Fibroblast of skin of right biceps (primary cell): ENCODE data around the gene ANGPTL2.
"Not testable (repeated sequence)": the region's sequence is repeated elsewhere in the genome, so short reads cannot be mapped to it uniquely, and the experiment has no call there.

ENCODE experiments used
- DNase-seq: peaks from one replicate; pipeline ENCODE4 v3.0.0-alpha.2; 2013

The ANGPTL2 gene

GRCh38 chr9:127154390-127155191 lies 32.2 kb upstream of the ANGPTL2 start:
- DNase-seq: peak; percentile 79

GRCh38 chr9:127154003-127154389 lies 31.6 kb upstream of the ANGPTL2 start:
- DNase-seq: no peak

- no peak for DNase-seq
Observed at GRCh38 chr9:127153501-127153900, 31.1 kb upstream of the ANGPTL2 start.

DNA sequence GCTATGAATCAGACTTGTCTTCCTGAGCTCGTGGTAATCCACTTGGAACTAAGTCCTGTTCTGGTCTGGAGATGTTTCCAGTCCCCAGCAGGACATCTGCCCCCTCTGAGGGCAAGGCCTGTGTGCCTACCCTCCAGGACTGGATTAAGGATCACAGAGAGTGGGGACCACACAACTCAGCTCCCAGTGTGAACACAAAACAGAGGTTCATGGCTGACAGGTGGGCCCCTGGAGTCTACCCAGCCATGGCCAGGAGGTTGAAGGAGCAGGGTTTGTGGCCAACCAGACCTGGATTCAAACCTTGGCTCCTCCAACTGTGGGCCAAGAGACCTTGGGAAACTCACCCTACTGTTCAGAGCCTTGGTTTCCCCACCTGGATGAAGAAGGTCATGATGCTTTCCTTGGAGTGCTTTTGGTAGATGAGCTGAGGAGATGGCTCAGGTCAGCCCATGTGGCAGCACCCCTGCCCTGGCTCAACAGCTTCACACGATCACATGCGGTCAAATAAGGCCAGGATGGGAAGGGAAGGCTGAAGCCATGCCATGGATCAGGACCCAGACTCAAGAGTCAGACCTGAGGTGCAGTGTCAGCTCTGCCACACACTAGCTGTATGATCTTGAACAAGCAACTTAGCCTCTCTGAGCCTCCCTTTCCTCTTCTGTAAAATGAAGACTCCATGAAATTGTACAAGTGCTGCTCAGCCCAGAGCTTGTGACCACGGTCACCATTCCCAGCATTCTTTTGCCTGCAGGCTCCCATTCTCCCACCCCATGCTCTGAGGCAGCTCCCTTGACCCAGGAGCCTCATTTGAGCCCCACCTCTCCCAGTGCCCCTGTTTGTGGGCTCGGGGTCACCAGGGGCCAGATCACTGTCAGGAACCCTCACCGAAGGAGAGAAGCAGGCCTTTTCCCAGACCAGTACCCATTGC lies 27.3 kb upstream of the ANGPTL2 start:
- DNase-seq: no peak

- no peak for DNase-seq
Observed at GRCh38 chr9:127149010-127149409, 26.6 kb upstream of the ANGPTL2 start.

DNA sequence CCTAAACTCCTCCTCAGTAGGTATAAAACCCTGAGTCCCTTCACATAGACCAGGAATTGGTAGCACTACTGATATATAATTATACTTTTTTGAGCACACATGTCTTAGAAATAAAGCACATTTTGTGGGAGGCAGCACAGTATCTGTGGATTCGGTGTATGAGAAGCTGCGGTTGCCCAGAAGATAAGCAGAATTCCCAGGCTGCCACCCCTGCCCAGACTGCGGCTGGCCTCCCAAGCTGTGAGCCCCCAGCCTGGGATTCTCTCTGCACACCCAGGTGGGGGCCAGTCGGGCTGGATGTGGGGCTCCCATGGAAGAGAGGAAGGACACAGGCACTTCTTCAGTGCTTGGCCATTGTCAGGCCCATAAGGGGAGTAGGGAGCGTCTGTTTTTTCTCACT lies 25.6 kb upstream of the ANGPTL2 start:
- no peak for DNase-seq

- no peak for DNase-seq
Observed at GRCh38 chr9:127147251-127147650, 24.8 kb upstream of the ANGPTL2 start.

DNA sequence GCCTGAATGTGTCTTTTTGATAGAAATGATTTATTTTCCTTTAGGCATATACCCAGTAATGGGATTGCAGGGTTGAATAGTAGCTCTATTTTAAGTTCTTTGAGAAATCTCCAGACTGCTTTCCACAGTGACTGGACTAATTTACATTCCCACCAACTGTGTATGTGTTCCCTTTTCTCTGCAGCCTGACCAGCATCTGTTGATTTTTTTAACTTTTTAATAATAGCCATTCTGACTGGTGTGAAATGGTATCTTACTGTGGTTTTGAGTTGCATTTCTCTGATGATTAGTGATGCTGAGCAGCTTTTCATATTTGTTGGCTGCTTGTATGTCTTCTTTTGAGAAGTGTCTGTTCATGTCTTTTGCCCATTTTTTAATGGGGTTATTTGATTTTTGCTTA lies 24.4 kb upstream of the ANGPTL2 start:
- DNase-seq: not testable (repeated sequence)

- no peak for DNase-seq
Observed at GRCh38 chr9:127144670-127145445, 22.4 kb upstream of the ANGPTL2 start.

- no peak for DNase-seq
Observed at GRCh38 chr9:127143920-127144465, 21.6 kb upstream of the ANGPTL2 start.

DNA sequence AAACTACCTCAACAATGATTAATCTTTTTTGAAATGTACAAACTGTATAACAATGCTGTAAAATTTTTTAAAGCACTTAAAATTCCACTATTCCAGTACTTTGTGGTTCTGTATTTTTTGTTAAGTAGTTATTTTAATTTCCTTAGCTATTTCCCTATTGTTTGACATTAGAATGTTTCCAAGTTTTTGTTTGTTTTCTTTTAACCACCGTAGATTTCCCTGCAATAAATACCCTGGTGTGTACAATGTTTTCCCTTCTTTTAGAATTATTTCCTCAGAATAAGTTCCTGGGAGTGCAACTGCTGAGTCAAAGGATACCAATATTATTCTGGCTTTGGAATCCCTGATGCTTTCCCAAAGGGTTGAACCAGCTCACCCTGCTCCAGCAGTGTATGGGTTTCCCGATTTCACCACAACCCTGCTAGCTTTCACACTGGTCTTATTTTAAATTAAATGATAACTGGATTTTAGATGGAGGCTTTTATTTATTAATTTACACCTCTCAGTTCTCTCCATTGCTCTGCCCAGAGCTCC lies 20.6 kb upstream of the ANGPTL2 start:
- DNase-seq: no peak

DNA sequence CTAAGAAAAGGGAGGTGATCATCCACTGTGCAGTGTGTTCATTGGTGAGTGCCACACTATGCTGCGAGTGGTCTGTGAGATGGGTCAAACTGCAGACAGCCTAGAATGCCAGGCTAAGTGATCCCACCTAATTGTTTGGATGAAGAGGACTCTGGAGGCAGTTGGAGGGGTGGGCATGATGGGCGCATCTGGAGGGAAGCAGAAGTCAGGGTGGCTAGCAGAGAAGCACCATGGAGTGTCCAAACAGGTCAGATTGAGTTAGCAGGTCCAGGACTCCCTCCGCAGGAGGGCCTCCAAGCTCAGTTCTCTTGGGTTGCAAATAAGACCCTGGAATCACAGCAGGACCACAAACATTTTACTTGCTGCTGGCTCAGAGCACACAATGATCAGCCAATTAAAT lies 19.9 kb upstream of the ANGPTL2 start:
- no peak for DNase-seq

- no peak for DNase-seq
Observed at GRCh38 chr9:127140842-127141675, 18.6 kb upstream of the ANGPTL2 start.

GRCh38 chr9:127140181-127140580 lies 17.7 kb upstream of the ANGPTL2 start:
- DNase-seq: no peak

GRCh38 chr9:127139775-127140174 lies 17.3 kb upstream of the ANGPTL2 start:
- DNase-seq: no peak

DNA sequence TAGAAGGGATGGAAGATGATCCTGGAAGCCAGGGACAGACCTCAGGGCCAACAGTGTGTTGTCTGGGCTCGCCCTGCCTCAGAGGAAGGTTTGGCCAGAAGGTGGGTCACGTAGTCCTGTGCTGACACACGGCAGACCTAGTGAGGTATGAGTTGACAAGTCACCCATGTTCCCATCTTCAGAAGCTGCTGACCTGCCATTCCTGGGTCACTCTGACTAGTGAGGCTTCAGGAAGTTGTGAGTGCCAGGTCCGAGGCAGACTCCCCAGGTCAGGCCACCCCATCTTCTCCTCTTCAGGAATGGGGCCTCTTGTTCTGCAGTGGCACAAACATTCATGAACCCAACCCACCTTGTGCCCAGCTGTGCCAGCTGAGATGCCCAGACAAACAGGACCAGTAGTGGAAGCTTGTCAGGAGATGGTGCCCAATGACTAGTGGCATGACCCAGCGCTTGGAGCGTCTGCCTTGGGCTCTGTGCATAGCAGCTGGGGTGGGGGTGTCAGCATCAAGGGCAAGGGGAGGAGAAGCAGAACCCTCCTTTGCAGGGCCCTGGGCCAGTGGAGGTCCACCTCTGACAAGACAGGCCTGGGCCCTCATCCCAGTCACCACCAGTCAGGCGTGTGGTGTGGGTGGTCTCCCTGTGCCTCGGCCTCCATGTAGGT lies 16.8 kb upstream of the ANGPTL2 start:
- no peak for DNase-seq

DNA sequence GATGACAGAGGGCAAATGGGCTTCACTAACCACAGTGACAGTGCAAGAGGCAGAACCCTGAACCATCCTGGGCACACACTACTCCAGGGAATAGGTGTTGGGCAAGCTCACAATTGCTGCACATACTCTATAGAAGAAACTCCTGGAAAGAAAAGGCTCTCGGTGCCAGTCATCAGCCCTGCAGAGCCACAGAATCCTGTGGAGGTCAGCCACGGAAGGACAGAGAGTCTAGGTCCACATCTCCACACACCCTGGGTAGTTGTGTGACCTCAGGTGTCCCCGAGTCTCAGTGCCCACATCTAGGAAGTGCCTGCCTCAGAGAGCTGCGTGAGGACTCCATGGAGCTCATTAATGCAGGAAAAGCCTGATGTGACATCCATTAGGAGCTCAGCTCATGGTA lies 16.0 kb upstream of the ANGPTL2 start:
- no peak for DNase-seq

DNA sequence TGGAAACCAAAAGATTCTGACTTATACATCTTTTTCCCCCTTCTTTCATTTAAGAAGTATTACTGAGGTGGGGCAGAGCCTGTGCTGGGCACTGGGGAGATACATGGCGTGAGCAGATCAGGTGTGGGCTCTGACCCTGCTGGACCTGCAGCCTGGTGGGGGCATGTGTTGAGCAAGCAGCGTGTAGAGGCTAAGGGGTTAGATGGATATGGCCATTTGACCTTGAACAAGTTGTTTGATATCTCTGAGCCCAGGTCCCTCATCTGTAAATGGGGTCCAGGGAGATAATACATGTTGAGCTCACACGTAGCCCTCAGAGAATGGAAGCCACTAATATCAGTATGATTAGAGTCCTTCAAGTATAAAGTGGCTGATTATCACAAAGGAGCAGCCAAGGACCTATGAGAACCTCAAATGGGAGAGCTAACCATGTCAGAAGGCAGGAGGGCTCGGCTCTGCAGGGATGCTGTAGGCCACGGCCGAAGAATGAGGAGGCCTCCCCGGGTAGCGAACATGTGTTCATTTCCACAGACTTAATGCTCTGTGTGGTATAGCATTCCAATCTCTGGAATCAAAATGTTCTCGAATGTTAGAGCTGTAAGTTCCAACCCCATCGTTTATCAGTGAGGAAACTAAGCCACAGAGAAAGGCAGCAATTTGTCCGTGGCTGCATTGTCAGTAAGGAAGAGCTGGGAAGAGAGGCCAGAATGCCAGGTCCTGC lies 15.4 kb upstream of the ANGPTL2 start:
- DNase-seq: no peak

GRCh38 chr9:127136880-127137639 lies 14.6 kb upstream of the ANGPTL2 start:
- no peak for DNase-seq
